Activated T-helper 2 cell treated with anti-CD3 and anti-CD28 coated beads, Interferon-gamma antibody, Interleukin-2, Interleukin-4, amounts not matched to agents 10 μg/mL and 5 μg/mL and 100 μg/mL, durations not matched to agents 14 hours and 24 hours and 36 hours (primary cell): Measurements from ENCODE around the gene SLC16A10. TPM values are rescaled to one million over a fixed set of nuclear protein-coding genes. Genes with fewer than 3 reads are reported as not detected.
A peak's percentile ranks its signal among the peaks of the same experiment; 100 is the strongest.

Source experiments
- DNase-seq: peaks from one replicate; pipeline ENCODE4 v3.0.0; 2021; ENCODE audit warnings: low spot score
- H3K27ac Mint-ChIP-seq: one replicate; pipeline ENCODE4 v1.8.0; 2021; ENCODE audit warnings: mixed read lengths
- H3K27me3 Mint-ChIP-seq: one replicate; pipeline ENCODE4 v1.8.0; 2021; ENCODE audit warnings: low read depth, mixed read lengths
- H3K36me3 Mint-ChIP-seq: one replicate; pipeline ENCODE4 v1.8.0; 2021; ENCODE audit warnings: low read depth, mixed read lengths
- H3K4me1 Mint-ChIP-seq: one replicate; pipeline ENCODE4 v1.8.0; 2021; ENCODE audit warnings: low read depth, mixed read lengths
- H3K4me3 Mint-ChIP-seq: one replicate; pipeline ENCODE4 v1.8.0; 2021; ENCODE audit warnings: low read depth, mild to moderate bottlenecking, moderate library complexity, mixed read lengths
- H3K9me3 Mint-ChIP-seq: one replicate; pipeline ENCODE4 v1.8.0; 2021; ENCODE audit warnings: mixed read lengths
- intact Hi-C: fragments of 100-400 bp; cut with micrococcal nuclease; formaldehyde crosslinking; loops from one replicate; pipeline ENCODE4 v1.15.1; 2023
- total RNA-seq: library from RNA; stranded (reverse); gene quantifications from 2 replicates; pipeline ENCODE4 v1.2.3, GENCODE V29; 2022

The SLC16A10 gene
- total RNA-seq, 1 donor from 2014 or later, result 2.9 TPM

DNA sequence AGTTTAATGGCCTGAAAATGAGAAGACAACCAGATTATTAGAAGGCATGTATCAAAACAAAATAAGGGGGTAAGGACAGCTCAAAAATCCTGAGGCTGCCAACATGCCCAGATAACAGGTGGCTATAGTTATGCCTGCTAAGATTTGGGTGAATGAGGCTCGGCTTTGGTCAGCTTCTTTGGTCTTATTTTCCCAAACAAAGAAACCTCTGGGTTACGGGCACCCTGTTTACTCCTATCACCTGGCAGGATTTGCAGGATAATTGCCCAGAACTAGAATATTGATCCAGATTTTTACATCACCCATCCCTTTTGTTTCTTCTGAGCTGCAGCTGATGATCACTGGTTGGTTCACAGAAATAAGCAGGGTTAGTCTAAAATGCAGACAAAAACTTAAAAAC lies 74.3 kb downstream of the SLC16A10 start:
- Mint-ChIP-seq H3K36me3 (peaks cover 3% of the 10 kb centered on the region), H3K4me3 (no peak overlapping the region), H3K27me3 (peaks cover 2% of the 10 kb centered on the region), H3K9me3 (peaks cover 32% of the 10 kb centered on the region), H3K27ac (no peak overlapping the region), H3K4me1 (peaks cover 7% of the 10 kb centered on the region)
- no peak for DNase-seq
- intact Hi-C loops, result no loop called here

DNA sequence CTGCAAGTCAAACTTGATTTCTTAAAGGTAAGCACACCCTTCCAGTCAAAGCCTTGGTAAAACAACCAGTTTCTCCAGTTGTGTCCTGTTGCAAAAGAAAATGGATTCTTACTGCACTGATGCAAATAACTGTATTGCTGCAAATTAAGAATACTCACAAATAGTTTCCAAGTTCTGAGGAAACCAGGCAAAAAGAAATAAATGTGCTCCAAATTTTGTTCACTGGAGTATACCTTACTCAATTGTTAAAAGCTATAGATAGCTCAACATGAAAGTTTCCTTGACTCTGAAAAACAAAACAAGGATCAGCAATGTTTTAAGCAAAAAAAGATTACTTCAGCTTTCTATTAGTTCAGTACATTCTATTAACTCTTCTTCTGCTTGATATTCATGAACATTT lies 75.2 kb downstream of the SLC16A10 start:
- H3K9me3 Mint-ChIP-seq, result peaks cover 32% of the 10 kb centered on the region
- DNase-seq, result no peak
- no peak overlapping the region for H3K27ac Mint-ChIP-seq
- H3K27me3 Mint-ChIP-seq, result peaks cover 3% of the 10 kb centered on the region
- intact Hi-C loops, result no loop called here
- H3K4me1 Mint-ChIP-seq, result peaks cover 7% of the 10 kb centered on the region
- H3K36me3 Mint-ChIP-seq, result peaks cover 3% of the 10 kb centered on the region
- no peak overlapping the region for H3K4me3 Mint-ChIP-seq

DNA sequence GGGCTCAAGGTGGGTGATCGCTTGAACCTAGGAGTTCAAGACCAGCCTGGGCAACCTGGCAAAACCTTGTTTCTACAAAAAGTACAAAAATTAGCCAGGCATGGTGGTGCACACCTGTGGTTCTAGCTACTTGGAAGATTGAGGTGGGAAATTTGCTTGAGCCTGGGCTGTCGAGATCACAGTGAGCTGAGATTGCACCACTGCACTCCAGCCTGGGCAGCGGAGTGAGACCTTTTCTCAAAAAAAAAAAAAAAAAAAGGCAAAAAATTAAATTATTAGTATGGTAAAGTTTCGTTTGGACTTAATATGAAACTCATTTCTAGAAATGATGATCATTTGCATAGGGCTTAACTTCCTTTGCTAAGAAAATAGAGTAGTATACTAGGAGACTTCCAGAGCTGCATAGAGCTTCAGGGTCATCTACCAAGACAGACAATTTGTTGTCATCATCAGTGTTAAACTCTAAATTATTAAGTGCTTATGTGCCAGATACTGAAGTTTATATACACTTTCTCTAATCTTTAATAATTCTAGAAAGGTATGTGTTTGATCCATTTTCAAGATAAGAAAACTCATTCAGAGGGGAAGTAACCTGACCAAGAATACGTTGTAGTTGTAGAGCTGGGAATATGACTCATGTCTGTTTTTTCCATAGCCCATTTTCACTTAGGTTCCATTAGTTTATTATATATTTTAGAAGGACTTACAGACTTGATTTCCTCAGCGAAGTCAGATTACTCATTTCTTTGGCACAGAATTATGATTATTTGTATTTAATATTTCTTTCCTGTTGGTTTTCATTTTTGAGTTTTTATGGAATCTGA lies 84.5 kb downstream of the SLC16A10 start:
- Mint-ChIP-seq H3K9me3 (no peaks in the 10 kb centered on the region), H3K36me3 (no peaks in the 10 kb centered on the region), H3K27me3 (peaks cover 6% of the 10 kb centered on the region), H3K4me3 (no peak overlapping the region), H3K4me1 (peaks cover 16% of the 10 kb centered on the region), H3K27ac (no peak overlapping the region)
- no peak for DNase-seq
- intact Hi-C loops, result no loop called here

DNA sequence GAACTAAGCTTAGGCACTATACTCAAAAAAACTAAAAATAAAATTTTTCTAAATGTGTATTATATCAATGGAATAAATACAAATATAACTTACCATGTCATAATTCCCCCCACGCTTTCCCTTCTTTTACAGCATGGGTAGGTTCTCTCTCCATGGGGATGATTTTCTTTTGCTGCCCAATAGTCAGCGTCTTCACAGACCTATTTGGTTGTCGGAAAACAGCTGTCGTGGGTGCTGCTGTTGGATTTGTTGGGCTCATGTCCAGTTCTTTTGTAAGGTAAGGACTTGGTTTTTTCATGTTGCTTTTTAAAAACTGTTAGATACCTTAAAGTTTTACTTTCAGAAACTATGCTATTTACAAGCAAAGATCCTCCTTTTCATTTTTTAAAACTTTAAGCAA lies 85.3 kb downstream of the SLC16A10 start:
- Mint-ChIP-seq H3K27me3 (peaks cover 5% of the 10 kb centered on the region), H3K4me1 (peaks cover 16% of the 10 kb centered on the region), H3K36me3 (no peaks in the 10 kb centered on the region), H3K9me3 (no peaks in the 10 kb centered on the region), H3K27ac (no peak overlapping the region), H3K4me3 (no peak overlapping the region)
- DNase-seq, result no peak
- intact Hi-C loops, result no loop called here

DNA sequence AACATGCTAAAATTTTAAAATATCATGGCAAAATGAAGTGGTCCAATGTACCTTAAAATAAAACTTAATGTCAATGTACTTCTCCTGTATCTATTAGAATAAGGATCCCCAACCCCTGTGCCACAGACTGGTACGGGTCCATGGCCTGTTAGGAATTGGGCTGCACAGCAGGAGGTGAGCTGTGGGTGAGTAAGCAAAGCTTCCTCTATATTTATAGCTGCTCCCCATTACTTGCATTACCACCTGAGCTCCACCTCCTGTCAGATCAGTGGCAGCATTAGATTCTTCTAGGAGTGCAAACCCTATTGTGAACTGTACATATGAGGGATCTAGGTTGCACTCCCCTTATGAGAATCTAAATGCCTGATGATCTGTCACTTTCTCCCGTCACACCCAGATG lies 86.0 kb downstream of the SLC16A10 start:
- no peaks in the 10 kb centered on the region for H3K9me3 Mint-ChIP-seq
- DNase-seq, result no peak
- no peaks in the 10 kb centered on the region for H3K36me3 Mint-ChIP-seq
- H3K27me3 Mint-ChIP-seq, result peaks cover 5% of the 10 kb centered on the region
- intact Hi-C loops, result no loop called here
- no peak overlapping the region for H3K4me3 Mint-ChIP-seq
- H3K27ac Mint-ChIP-seq, result no peak overlapping the region
- H3K4me1 Mint-ChIP-seq, result peaks cover 16% of the 10 kb centered on the region

DNA sequence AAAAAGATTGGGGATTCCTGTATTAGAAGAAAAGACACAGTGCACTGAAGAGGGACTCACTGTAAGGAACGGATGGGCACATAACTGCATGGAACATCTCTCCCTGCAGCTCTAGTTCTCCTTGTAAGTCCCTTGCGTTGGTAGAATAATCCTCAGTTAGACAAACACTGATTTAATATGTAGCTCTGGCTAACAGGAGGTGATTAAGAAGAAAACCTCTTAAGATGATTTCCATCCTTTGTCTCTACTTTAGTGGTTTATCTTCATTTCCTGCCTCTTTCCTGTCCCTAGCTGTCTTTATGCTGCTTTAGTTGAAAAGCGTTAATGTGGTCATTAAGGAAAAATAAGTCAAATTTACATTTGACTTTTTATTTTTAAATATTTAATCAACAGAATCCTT lies 86.6 kb downstream of the SLC16A10 start:
- intact Hi-C loops, result no loop called here
- Mint-ChIP-seq H3K9me3 (no peaks in the 10 kb centered on the region), H3K36me3 (no peaks in the 10 kb centered on the region), H3K27ac (no peak overlapping the region), H3K4me3 (no peak overlapping the region), H3K4me1 (peaks cover 16% of the 10 kb centered on the region), H3K27me3 (peaks cover 2% of the 10 kb centered on the region)
- no peak for DNase-seq

DNA sequence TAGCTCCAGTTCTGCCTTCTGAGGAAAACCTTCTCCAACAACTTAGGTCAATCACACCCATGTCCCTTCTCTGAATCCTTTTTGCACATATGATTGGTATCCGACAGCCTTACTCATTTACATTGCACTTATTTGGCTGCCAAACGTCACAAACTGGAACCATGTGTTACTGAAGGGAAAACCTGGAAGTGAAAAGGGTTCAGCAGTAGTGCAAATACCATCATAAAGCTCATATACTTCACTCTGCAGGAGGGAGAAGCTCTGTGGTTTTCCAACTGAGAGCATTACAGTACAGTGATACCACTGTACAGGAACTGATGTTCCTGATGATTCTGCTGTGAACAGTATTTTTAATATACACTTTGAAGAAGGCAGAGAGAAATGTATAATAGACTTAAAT lies 87.8 kb downstream of the SLC16A10 start:
- Mint-ChIP-seq H3K4me3 (no peak overlapping the region), H3K36me3 (no peaks in the 10 kb centered on the region), H3K27me3 (no peaks in the 10 kb centered on the region), H3K4me1 (peaks cover 16% of the 10 kb centered on the region), H3K9me3 (no peaks in the 10 kb centered on the region), H3K27ac (no peak overlapping the region)
- DNase-seq, result no peak
- intact Hi-C loops, result no loop called here

DNA sequence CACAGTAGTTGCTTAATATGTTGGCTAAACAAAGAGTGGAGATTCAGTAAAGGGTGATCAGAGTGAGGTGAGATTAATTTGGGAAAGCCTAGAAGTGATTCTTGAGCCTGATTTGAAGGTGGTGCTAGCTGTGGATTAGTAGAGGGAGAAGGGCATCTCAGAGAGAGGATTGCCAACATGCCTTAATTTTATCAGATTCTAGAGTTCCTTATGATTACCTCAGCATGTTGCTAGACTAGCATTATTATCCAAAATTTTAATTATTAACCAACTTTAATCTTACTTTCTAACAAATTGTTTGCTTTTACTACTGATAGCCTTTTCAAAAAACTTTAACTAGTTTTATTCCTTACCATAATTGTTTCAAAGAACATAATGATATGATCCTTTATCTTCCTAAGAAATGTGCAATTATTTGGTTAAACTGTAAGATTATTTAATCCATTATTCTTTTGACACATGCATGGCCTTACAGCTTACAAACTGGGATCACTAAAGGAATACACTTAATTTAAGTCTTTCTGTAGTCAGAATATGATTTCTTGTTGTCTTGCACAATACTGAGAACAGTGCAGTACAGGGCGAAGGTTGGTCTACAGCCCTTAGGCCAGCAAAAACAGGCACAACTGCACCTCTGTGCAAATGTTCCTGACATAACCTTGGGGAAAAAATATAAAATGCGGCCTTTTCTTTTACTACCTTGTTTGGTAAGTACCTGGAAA lies 88.9 kb downstream of the SLC16A10 start:
- Mint-ChIP-seq H3K27me3 (no peaks in the 10 kb centered on the region), H3K9me3 (no peaks in the 10 kb centered on the region)

DNA sequence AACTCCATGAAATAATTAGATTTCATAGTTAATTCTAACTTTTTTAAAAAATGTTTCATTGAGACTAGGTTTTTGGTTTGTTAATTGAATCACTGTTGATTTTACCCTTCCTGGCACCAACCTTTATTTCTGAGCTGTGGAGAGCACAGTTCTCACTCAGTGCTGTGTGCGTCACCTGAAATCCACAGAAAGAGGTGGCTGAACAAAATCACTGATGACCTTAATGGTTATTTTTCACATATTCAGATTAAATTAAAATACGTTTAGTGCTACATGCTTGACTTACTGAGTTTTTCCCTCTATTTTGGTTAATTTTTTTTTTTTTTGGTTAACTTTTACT lies 89.4 kb downstream of the SLC16A10 start:
- no peaks in the 10 kb centered on the region for H3K9me3 Mint-ChIP-seq
- H3K27ac Mint-ChIP-seq, result no peak overlapping the region
- no peaks in the 10 kb centered on the region for H3K27me3 Mint-ChIP-seq
- no peak for DNase-seq
- intact Hi-C loops, result no loop called here
- H3K4me1 Mint-ChIP-seq, result peaks cover 16% of the 10 kb centered on the region
- no peaks in the 10 kb centered on the region for H3K36me3 Mint-ChIP-seq
- no peak overlapping the region for H3K4me3 Mint-ChIP-seq

More for the DNA sequence above, 88.9 kb downstream of the SLC16A10 start:
- Mint-ChIP-seq H3K27ac (no peak overlapping the region), H3K36me3 (no peaks in the 10 kb centered on the region), H3K4me1 (peaks cover 16% of the 10 kb centered on the region), H3K4me3 (no peak overlapping the region)
- intact Hi-C loops, result no loop called here
- no peak for DNase-seq

DNA sequence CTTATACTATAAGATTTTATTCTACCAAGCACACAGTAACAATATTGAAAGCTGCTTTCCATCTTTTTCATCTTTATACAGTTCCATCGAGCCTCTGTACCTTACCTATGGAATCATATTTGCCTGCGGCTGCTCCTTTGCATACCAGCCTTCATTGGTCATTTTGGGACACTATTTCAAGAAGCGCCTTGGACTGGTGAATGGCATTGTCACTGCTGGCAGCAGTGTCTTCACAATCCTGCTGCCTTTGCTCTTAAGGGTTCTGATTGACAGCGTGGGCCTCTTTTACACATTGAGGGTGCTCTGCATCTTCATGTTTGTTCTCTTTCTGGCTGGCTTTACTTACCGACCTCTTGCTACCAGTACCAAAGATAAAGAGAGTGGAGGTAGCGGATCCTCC lies 89.8 kb downstream of the SLC16A10 start:
- H3K9me3 Mint-ChIP-seq, result no peaks in the 10 kb centered on the region
- H3K27me3 Mint-ChIP-seq, result no peaks in the 10 kb centered on the region
- intact Hi-C loops, result no loop called here
- peaks cover 14% of the 10 kb centered on the region for H3K4me1 Mint-ChIP-seq
- no peak overlapping the region for H3K27ac Mint-ChIP-seq
- no peak for DNase-seq
- no peak overlapping the region for H3K4me3 Mint-ChIP-seq
- no peaks in the 10 kb centered on the region for H3K36me3 Mint-ChIP-seq

DNA sequence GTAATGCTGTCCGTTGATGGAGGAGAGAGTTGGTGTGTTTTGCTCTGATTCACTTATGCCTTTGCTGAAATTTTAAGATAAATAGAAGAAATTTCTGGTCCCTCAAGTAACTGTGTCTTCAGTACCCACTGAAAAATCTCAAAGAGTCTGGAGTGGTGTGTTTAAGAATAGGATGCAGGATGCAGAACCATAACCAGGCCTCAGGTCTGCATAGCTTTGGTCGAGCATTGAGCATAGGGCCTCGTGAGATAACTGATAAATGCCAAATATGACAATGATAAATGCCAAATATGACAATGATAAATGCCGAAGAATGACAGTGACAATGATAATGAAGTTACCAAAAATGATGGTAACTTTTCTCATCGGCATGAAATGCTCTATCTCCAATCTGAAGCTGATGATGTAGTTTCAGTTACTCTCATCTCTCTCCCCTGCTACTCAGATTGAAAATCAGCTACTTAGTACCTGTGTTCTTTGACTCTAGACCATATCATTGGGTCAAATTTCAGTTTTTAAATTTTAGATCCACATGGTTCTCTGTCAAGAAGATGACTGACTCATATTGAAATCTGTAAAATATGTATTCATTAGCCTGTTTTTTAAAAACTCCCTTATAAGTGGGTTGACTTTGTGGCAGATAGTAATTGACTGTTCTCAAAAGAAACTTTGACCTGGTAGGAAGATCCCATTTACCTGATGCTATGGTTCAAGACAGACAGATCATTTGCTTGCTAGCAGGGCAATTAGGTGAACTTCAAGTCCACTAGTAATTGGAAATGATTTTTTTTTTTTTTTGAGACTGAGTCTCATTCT lies 96.6 kb downstream of the SLC16A10 start:
- Mint-ChIP-seq H3K27me3 (no peaks in the 10 kb centered on the region), H3K4me1 (peaks cover 9% of the 10 kb centered on the region), H3K4me3 (no peak overlapping the region), H3K9me3 (no peaks in the 10 kb centered on the region), H3K27ac (peak overlapping the region; percentile 2), H3K36me3 (no peaks in the 10 kb centered on the region)
- intact Hi-C loops, result no loop called here
- DNase-seq, result no peak

DNA sequence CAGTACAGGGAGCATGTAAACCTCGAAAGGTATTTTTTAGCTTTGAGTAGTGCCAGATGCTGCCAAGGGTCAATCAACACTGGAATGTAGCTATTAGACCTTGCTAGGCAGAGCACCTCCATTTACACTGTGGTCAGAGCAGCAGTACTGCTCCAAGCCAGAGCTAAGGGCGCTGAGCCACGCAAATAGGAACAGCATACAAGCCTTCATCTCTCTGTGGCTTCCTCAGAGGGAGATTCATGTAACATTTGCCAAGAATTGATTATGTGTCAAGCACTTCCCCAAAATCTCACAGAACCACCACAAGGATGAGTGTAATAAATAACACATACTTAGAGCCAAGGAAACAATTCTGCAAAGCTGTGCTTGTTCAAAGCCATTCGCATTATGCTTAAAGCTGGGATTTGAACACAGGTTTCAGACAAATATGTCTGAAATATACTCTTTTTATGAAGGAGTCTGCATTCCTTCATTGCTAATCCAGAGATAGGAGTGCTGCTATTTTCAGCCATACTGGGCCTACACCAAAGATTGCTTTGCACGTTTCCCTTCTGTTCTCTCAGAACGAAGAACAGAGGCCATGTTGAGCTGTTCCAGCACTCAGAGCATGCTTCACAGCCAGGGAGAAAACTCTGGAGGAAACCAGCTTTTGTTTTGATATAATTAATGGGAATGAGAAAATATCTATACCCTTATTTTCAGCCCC lies 97.7 kb downstream of the SLC16A10 start:
- intact Hi-C loops, result no loop called here

More for the DNA sequence above, 97.7 kb downstream of the SLC16A10 start:
- peaks cover 9% of the 10 kb centered on the region for H3K4me1 Mint-ChIP-seq
- no peaks in the 10 kb centered on the region for H3K9me3 Mint-ChIP-seq
- DNase-seq, result no peak
- no peaks in the 10 kb centered on the region for H3K27me3 Mint-ChIP-seq
- H3K4me3 Mint-ChIP-seq, result no peak overlapping the region
- H3K27ac Mint-ChIP-seq, result no peak overlapping the region
- no peaks in the 10 kb centered on the region for H3K36me3 Mint-ChIP-seq
